GM18526 (cell line): ENCODE data around the gene MMP8.

Experiments
- POLR2A ChIP-seq: IDR thresholded peaks from 3 replicates; pipeline ENCODE4 v1.6.1; 2011; ENCODE audit not compliant: insufficient read length; ENCODE audit errors: extremely low read depth

The MMP8 gene, protein sequence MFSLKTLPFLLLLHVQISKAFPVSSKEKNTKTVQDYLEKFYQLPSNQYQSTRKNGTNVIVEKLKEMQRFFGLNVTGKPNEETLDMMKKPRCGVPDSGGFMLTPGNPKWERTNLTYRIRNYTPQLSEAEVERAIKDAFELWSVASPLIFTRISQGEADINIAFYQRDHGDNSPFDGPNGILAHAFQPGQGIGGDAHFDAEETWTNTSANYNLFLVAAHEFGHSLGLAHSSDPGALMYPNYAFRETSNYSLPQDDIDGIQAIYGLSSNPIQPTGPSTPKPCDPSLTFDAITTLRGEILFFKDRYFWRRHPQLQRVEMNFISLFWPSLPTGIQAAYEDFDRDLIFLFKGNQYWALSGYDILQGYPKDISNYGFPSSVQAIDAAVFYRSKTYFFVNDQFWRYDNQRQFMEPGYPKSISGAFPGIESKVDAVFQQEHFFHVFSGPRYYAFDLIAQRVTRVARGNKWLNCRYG

GRCh38 chr11:102724904-102725500 is at the start of gene MMP8:
Gene MMP8, minus strand, starts transcription at chr11:102724954. Its CDS starts 99 bp downstream, at chr11:102724855.
- no peak for TF ChIP-seq POLR2A

- TF ChIP-seq POLR2A: no peak
Measured at GRCh38 chr11:102773386-102773785, 48.6 kb upstream of the MMP8 start.

DNA sequence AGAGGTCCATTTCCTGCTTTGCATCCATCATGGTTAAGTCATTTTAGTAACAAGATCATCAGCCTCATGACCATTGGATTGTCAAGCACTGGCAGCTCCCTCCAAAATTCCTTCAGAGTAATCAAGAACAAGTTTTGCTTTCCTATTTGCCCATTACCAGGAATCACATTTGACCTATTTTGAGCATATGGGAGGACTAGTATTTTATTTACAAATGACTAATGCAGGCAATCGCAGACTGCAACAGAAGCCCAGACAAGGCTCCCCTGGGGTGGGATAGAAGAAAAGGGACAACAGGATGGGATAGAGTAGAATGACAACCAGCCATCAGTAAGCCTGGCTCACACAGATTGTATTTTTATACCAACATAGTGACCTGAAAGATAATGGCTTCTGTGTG is 46.6 kb upstream of the MMP8 start:
- TF ChIP-seq POLR2A: no peak

GRCh38 chr11:102770191-102770590 is 45.4 kb upstream of the MMP8 start:
- no peak for TF ChIP-seq POLR2A

DNA sequence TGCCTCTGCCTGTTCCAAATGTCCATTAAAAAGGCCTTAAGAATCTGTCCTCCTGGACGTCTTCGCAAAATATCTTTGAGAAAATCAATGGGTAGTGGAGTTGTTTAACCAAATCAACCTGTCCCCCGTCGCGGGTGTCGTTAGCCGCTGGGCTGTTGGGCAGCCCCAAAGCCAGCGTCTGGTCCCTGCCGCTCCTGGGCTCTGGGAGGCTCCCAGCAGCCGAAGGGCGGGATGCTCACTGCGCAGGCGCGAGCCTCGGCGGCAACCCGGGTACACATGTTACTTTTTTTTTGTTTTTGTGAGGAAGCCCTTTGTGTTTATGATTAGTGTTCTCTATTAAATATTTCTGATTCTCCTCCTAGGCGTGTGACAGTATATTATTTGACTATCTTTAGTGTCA is 43.0 kb upstream of the MMP8 start:
- TF ChIP-seq POLR2A: no peak

GRCh38 chr11:102763440-102763839 is 38.7 kb upstream of the MMP8 start:
- no peak for TF ChIP-seq POLR2A

- no peak for TF ChIP-seq POLR2A
Measured at GRCh38 chr11:102762361-102762767, 37.6 kb upstream of the MMP8 start.

DNA sequence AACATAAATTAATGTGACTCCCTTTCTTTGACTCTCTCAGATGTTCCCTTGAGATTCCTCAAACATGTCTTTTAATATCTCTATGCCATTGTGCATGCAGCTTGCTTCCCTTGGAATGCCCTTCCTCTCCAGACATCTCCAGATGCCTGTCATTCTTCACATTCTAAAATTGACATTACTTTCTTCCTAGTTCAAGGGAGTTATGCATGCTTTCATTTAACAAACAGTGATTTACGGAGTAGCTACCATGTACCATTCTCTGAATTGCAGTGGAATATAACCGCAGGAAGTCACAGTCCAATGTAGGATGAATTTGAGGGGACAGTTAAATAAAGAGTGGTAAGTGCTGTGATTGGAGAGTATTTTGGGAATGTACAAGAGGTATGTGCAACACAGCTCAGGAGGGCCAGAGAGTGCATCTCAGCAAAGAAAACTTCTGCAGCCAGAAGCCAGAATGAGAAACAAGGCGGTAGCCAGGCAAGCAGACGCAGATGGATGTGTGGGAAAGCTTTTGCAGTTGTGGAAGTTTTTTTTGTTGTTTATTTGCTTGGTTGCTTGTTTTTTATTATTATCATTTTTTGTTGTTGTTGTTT is 37.0 kb upstream of the MMP8 start:
- TF ChIP-seq POLR2A: no peak

GRCh38 chr11:102760344-102761035 is 35.7 kb upstream of the MMP8 start:
- no peak for TF ChIP-seq POLR2A

DNA sequence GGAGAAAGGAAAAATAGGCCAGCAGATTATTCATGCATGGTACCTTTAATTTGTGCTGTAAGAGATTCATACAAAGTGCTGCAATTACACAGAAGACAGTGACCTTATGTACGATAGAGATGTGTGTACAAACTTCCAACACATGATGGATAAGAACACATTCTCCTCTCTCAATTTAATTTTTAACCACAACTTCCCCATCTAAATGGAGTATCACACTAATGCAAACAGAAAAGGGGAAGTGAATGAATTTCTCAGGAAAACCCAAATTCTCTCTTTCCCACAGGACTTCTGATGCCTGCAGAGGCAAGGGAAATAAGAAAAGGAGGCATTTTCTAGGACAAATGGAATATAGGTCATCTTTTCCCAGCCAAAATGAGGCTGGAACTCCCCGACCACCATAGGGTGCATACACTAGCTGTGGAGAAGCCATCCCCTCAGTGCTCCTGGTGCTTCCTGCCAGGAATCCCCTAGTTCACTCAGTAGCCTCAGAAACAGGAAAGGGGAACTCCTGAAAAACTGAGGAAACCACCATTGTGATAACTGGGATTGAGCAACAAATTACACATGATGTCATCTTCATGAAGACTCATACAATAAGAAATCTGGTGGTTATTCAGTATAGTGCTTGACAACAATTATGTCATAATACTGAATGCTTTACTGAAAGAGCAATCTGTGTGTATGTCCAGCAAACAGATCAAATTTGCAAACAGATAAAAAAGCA is 33.2 kb upstream of the MMP8 start:
- no peak for TF ChIP-seq POLR2A

- no peak for TF ChIP-seq POLR2A
Measured at GRCh38 chr11:102753267-102753666, 28.5 kb upstream of the MMP8 start.

- TF ChIP-seq POLR2A: no peak
Measured at GRCh38 chr11:102751673-102752072, 26.9 kb upstream of the MMP8 start.

GRCh38 chr11:102749101-102749722 is 24.5 kb upstream of the MMP8 start:
- no peak for TF ChIP-seq POLR2A

- no peak for TF ChIP-seq POLR2A
Measured at GRCh38 chr11:102734650-102735049, 9.9 kb upstream of the MMP8 start.
